NOMO-1 (cell line): Measurements from ENCODE around the gene RNF128.
"Not testable (repeated sequence)": the region's sequence is repeated elsewhere in the genome, so short reads cannot be mapped to it uniquely, and the experiment has no call there.

Source experiments
- DNase-seq, 2 experiments: peaks; one replicate each; lab custom pipeline; 2025; ENCODE audit not compliant: unreplicated experiment in 2 of 2; lab: John Stamatoyannopoulos, UW

The RNF128 gene

DNA sequence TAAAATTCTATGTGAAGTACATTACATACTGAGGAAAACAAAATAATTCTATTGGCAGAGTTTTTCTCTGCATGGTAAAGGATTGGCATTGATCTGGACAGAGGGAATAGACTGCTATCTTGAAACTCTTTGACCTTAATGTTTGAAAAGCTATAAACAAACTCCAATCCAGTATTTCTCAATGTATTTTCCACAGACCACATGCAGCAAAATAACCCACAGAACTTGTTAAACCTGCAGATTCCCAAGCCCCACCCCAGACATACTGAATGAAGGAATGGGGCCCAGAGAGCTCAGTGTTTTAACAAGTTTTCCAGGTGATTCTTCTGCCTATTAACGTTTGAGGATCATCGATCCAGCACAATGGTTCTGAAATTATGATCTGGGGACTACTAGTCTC, 15.7 kb downstream of the RNF128 start:
- DNase-seq = no peak

DNA sequence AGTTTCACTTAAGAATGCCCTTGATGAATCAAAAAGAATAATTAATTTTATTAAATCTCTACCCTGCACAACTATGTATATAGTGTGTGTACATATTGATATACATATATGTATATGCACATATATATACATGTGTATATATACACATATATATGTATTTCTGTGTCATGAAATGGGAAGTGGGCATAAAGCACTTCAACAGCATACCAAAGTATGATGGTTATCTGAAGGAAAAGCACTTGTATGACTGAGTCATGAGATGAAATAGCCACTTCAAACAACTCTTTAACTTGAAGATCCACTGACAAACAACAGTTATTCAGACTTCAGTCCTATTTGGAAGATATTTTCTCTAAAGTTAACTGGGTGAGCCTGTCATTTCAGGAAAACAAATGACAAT, 16.3 kb downstream of the RNF128 start:
- no peak for DNase-seq

DNA sequence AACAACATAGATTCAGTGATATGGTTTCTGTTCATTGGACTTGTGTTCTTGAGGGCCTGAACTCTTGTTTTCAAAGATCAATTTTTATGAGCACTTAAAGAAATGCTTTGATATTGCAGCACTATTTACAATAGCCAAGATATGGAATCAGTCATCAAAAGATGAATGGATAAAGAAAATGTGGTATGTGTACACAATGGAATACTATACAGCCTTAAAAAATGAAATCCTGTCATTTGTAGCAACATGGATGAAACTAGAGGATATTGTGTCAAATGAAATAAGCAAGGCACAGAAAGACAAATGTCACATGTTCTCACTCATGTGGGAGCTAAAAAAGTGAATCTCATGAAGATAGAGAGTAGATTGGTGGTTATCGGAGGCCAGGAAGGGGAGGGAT, 21.9 kb downstream of the RNF128 start:
- no peak for DNase-seq

DNA sequence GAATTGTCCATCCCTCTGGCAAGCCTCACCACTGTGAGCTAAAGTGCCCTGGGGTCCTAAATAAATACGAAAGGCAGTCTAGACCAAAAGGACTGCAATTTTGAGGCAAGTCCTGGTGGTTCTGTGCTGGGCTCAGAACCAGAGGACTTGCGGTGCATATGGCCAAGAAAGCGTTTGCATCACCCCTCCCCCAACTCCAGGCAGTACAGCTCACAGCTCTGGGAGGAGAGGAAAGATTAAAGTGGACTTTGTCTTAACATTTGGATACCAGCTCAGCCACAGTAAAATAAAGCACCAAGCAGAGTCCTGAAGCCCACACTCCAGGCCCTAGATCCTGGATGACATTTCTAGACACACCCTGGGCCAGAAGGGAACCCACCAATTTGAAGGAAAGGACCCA, 24.9 kb downstream of the RNF128 start:
- DNase-seq = no peak

DNA sequence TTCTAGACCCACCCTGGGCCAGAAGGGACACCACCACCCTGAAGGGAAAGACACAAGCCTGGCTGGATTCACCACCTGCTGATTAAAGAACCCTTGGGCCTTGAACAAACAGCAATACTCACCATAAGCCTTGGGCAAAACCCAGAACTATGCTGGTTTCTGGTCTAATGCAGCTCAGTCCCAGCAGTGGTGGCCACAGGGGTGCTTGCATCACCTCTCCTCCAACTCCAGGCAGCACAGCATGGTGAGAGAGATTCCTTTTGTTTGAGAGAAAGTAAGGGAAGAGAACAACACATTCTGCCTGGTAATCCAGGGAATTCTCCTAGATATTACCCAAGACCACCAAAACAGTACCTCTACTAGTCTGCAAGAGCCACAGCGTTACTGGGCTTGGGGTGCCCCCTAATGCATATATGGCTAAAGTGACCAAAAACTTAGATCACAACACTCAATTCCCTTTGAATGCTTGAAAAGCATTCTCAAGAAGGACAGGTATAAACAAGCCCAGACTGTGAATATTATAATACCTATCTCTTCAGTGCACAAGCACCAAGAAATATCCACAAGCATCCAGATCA, 25.7 kb downstream of the RNF128 start:
- no peak for DNase-seq

DNA sequence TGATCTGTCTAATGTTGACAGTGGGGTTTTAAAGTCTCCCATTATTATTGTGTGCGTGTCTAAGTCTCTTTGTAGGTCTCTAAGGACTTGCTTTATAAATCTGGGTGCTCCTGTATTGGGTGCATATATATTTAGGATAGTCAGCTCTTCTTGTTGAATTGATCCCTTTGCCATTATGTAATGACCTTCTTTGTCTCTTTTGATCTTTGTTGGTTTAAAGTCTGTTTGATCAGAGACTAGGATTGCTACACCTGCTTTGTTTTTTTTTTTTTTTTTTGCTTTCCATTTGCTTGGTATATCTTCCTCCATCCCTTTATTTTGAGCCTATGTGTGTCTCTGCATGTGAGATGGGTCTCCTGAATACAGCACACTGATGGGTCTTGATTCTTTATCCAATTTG, 42.8 kb downstream of the RNF128 start:
- not testable (repeated sequence) for DNase-seq

DNA sequence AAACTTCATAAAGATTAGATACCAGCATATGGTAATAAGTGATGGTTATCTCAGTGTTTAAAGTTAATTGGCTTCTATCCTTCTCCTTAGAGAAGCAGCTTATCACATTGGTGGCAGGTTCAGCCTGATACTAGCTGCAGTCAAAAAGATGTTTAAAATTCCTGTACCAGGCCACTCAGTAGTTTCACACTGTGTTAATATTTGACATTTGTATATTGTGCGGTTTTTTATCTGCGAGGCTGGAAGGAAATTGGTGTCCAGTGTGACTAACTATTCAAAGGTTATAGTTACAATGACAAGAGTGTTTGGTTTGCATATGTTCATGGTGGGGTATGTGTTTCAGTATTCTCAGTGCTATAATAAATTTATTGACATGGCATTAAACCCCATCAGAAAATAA, 48.5 kb downstream of the RNF128 start:
- no peak for DNase-seq

DNA sequence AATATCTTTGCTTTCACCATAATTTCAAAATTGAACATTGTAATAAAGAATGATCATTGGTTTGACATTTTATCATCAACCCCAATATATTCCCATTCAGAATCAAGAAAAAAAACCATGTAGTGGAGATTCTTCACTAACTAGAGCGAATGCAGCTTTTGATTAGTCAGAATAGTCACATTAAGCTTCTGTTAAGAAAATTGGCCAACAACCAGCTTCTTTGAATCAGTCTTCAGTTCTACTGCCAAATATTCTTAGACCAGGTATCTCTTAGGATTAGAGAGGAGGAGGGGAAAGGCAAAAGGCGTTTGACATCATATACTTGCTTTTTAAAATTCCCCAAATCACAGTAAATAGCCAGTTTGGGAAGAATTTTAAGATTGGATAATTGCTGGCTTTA, 53.8 kb downstream of the RNF128 start:
- no peak for DNase-seq

DNA sequence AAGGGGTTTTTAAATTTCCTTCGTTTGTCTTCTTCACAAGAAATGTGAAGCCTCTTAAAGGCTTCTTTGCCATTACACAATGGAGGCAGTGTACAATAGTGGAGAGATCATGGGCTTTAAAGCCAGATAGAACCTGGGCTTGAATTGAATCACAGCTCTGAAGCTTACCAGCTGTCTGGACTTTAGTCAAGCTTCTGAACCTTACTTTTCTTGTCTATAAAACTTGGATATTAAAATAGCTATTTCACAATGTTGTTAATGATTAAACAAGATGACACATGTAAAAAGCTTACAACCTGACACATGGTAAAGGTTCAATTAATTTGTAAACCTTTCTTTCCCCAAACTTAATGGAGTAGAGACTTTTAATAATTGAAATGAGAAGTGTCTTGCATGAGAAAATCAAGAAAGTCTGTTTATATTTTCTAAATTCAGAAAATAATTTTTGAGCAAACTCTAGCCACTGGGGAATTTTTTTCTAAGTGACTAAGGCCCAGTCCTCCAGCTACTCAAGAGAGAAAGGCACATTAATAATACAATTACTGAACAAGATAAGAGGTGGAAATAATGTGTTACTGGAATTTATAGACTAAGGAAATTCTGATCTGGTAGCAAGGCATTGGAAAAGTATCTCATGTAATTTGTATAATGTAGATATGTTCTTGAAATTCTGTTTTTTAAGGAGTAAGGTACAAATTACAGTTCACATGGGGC, 54.3 kb downstream of the RNF128 start:
- no peak for DNase-seq

DNA sequence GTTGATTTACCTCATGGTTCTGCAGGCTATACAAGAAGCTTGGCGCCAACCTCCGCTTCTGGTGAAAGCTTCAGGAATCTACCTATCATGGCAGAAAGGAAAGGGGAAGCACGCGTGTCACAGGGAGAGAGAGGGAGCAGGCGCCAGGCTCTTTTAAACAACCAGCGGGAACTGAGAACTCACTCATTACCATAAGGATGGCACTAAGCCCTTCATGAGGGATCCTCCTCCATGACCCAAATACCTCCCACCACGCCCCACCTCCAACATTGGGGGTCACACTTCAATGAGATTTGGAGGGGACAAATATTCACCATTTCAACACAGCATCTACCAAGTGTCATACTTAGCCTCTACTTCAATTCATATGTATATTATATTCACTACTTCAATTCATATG, 57.2 kb downstream of the RNF128 start:
- DNase-seq = no peak

DNA sequence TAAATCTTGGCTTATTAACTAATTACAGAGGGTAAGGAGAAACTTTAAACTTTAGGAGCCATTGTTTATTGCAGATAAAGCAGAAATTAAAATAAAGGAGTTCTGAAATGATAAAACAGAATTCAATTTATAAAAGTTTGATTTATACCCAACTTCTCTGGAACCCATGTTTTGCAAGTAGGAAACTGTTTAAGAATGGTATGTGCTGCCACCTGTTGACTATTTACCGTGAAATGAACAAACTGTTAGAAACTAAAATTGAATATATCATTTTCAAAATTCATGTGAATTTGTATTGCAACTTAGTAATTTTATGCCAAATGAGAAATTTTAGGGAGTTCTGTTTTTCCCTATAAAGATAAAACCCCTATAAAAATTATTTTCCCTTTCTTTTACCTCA, 65.0 kb downstream of the RNF128 start:
- peak in 1 of 2 experiments; percentile 11 for DNase-seq

DNA sequence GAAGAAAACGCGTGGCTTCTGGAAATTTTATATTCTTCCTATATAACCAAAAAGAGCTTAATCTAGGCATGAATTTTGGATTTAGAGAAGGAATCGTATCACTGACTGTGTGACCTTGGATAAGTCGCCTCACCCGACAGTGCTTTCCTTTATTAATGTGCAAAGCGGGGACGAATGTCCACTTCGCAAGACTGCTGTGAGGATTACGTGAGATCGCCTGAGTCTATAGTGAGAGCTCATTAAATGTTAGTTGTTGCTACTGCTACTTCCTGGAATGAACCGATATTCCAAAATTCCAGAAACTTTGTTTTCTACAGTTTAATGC, 75.5 kb downstream of the RNF128 start:
- DNase-seq = no peak

DNA sequence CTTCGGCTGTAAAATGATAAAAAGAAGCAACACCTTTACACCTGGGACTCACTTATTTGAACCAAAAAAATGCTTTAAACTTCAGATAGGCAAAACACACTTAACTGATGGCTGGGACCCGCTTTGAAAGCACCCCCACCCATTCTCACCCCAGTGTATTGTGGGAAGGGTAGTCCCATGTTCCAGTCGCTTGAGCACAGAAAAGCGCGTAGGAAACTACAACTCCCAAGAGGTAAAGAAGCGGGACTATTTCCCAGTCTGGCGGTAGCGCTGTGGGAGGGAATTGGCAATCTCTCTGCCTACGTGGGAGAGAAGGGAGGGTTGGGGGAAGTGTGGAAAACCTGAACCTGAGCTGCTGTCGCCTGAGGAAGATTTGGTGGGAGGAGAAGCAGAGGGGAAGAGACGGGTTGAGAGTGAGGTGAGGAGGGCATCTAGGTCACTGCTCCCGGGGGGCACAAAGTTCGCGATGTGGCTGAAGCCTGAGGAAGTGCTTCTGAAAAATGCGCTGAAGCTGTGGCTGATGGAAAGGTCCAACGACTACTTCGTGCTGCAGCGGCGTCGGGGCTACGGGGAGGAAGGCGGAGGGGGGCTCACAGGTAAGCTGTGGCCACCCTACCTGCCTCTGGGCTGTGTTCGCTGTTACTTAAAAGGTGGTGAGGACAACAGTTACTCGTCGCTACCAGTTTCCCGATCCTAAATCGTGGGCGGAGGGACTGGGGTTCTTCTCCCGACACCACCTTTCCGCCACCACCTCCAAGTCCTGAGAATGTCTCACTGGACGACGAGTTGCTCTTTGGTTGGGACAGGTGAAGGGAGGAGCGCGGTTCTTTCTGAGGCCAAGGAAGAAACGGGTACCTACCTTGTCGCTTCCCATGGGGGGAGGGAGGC, 76.1 kb downstream of the RNF128 start, which contains the start of gene TBC1D8B:
TBC1D8B (plus strand) TSS at position 286 of the 888 bp plus-strand sequence; CDS start at position 467, 181 bp downstream.
- peak in 1 of 2 experiments; percentile 2 for DNase-seq

DNA sequence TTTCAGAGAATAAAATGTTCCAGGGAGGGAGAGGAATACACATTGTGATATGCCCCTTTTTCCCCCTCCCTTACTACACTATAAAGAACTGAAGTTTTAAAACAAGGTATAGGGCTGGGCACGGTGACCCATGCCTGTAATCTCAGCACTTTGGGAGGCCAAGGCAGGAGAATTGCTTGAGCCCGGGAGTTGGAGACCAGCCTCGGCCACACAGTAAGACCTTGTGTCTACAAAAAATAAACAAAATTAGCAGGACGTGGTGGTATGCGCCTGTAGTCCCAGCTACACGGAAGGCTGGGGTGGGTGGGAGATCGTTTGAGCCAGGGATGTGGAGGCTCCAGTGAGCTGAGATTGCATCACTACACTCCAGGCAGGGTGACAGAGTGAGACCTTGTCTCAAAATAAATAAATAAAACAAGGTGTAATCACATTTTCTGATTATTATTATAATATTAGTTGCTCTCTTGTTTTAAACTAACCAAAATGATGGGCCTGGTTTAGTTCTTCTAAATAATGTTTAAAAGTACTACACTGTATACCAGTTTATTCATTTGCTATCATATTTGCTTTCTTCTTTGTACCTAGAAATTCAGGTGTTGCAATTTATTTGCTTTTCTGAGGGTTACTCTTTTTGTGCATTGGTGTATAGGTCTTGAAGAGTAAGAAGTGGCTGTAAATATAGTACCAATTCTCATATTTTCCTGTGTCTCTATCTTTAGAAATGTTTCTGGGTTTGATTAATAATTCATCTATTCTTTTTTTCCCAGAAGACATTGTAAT, 84.8 kb downstream of the RNF128 start:
- DNase-seq = no peak

DNA sequence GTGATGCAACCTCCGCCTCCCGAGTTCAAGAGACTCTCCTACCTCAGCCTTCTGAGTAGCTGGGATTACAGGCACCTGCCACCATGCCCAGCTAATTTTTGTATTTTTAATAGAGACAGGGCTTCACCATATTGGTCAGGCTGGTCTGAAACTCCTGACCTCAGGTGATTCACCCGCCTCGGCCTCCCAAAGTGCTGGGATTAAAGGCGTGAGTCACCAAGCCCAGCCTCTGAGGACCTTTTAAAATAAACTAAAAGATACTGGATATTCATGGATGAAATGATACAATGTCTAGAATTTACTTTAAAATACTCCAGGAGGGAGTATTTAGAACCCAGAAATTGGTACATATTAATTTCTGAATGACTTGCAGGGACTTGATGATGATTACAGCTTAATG, 86.4 kb downstream of the RNF128 start:
- DNase-seq = not testable (repeated sequence)

DNA sequence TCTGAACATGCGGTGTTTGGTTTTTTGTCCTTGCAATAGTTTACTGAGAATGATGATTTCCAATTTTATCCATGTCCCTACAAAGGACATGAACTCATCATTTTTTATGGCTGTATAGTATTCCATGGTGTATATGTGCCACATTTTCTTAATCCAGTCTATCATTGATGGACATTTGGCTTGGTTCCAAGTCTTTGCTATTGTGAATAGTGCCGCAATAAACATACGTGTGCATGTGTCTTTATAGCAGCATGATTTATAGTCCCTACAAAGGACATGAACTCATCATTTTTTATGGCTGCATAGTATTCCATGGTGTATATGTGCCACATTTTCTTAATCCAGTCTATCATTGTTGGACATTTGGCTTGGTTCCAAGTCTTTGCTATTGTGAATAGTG, 87.6 kb downstream of the RNF128 start:
- DNase-seq = not testable (repeated sequence)
